Stimulated activated naive CD8-positive, alpha-beta T cell treated with anti-CD3 and anti-CD28 coated beads, Interleukin-15, Interleukin-2, amounts not matched to agents 100 U/mL and 50 U/mL, for 24 hours (primary cell): Measurements from ENCODE around the gene CCDC158.
"Not testable (repeated sequence)": the region's sequence is repeated elsewhere in the genome, so short reads cannot be mapped to it uniquely, and the experiment has no call there.

Experiments used
- ATAC-seq: fragments of 150-1000 bp; cut with Tn5 transposase; one replicate; pipeline ENCODE4 v1.10.0; 2021
- DNase-seq: peaks from one replicate; pipeline ENCODE4 v3.0.0; 2021

The CCDC158 gene

GRCh38 chr4:76309939-76310550, 110.9 kb downstream of the CCDC158 start:
- ATAC-seq (no peak), DNase-seq (no peak)

- ATAC-seq (no peak), DNase-seq (no peak)
Measured at GRCh38 chr4:76308548-76308947, 112.4 kb downstream of the CCDC158 start.

- ATAC-seq (no peak), DNase-seq (no peak)
Measured at GRCh38 chr4:76307660-76308014, 113.3 kb downstream of the CCDC158 start.

- DNase-seq (peak; percentile 40), ATAC-seq (no peak)
Measured at GRCh38 chr4:76306882-76307659, 113.9 kb downstream of the CCDC158 start.

GRCh38 chr4:76305971-76306881, 114.7 kb downstream of the CCDC158 start, which contains the start of gene STBD1:
TSS of gene STBD1 (plus strand) at chr4:76306733. CDS start at chr4:76306770, 37 bp downstream.
- DNase-seq: peak; percentile 37

GRCh38 chr4:76305033-76305687, 115.8 kb downstream of the CCDC158 start:
- no peak for DNase-seq
- peak; percentile 50 for ATAC-seq

More at GRCh38 chr4:76305971-76306881, 114.7 kb downstream of the CCDC158 start, which contains the start of gene STBD1:
- peak; percentile 29 for ATAC-seq

GRCh38 chr4:76302826-76303438, 118.0 kb downstream of the CCDC158 start:
- DNase-seq: no peak
- ATAC-seq: no peak

GRCh38 chr4:76301775-76302162, 119.2 kb downstream of the CCDC158 start:
- ATAC-seq: no peak
- no peak for DNase-seq

- DNase-seq (peak; percentile 22), ATAC-seq (peak; percentile 82)
Measured at GRCh38 chr4:76301068-76301774, 119.7 kb downstream of the CCDC158 start.

- no peak for ATAC-seq
- no peak for DNase-seq
Measured at GRCh38 chr4:76300012-76300411, 120.9 kb downstream of the CCDC158 start.

GRCh38 chr4:76298227-76298626, 122.7 kb downstream of the CCDC158 start:
- ATAC-seq (no peak), DNase-seq (no peak)

- DNase-seq (no peak), ATAC-seq (no peak)
Measured at GRCh38 chr4:76296286-76296820, 124.6 kb downstream of the CCDC158 start.

GRCh38 chr4:76293772-76294171, 127.2 kb downstream of the CCDC158 start:
- no peak for DNase-seq
- ATAC-seq: no peak

- no peak for DNase-seq
- no peak for ATAC-seq
Measured at GRCh38 chr4:76292730-76293129, 128.2 kb downstream of the CCDC158 start.

- DNase-seq, ATAC-seq: not testable (repeated sequence)
Measured at GRCh38 chr4:76287811-76288210, 133.1 kb downstream of the CCDC158 start.

GRCh38 chr4:76283900-76284299, 137.0 kb downstream of the CCDC158 start:
- DNase-seq (no peak), ATAC-seq (no peak)

- ATAC-seq: no peak
- no peak for DNase-seq
Measured at GRCh38 chr4:76282941-76283689, 137.8 kb downstream of the CCDC158 start.

- not testable (repeated sequence) for ATAC-seq, DNase-seq
Measured at GRCh38 chr4:76281594-76281993, 139.3 kb downstream of the CCDC158 start.

- ATAC-seq: no peak
- no peak for DNase-seq
Measured at GRCh38 chr4:76280488-76281441, 140.2 kb downstream of the CCDC158 start.
